Endothelial cell of umbilical vein (primary cell): ENCODE results near the gene VPREB3. TPM values are rescaled to one million over a fixed set of nuclear protein-coding genes. Genes with fewer than 3 reads are reported as not detected.

Source experiments
- BruUV-seq: library from RNA; stranded (reverse); fragments of 400-500 nt; replicated peaks from 2 replicates; lab custom pipeline; 2021; lab: Mats Ljungman, UMichigan
- CTCF ChIA-PET: fragments of 300-600, 350-600 bp; sonication (Branson Sonifier 250); formaldehyde crosslinking; loops from one replicate; lab custom pipeline; 2021; ENCODE audit warnings: antibody characterized with exemption, inconsistent platforms; lab: Charles Lee
- POLR2A ChIA-PET: fragments of 300-600, 350-600 bp; sonication (Branson Sonifier 250); formaldehyde crosslinking; loops from one replicate; lab custom pipeline; 2021; ENCODE audit warnings: antibody characterized with exemption, inconsistent platforms; lab: Charles Lee
- DNase-seq: peaks from one replicate; pipeline ENCODE4 v3.0.0-alpha.2; 2011; ENCODE audit warnings: low read depth, low spot score
- FAIRE-seq: peaks from 2 replicates; lab custom pipeline; 2011; peaks lifted over from hg19 to GRCh38; lab: Jason Lieb, UNC
- H2AFZ ChIP-seq: 2 replicates; pipeline ENCODE4 v1.6.0; 2012; ENCODE audit warnings: low read depth, low read length, control low read depth, inconsistent platforms
- H3K27ac ChIP-seq: 2 replicates; pipeline ENCODE4 v1.5.1; 2011; ENCODE audit warnings: low read depth, mild to moderate bottlenecking, control low read depth, low read length, moderate library complexity; ENCODE audit not compliant: insufficient read depth
- H3K27me3 ChIP-seq, 2 experiments: 2 replicates each; pipeline versions ENCODE4 v1.6.0 to v1.6.1; 2011; ENCODE audit warnings: low read length in 2 of 2, mixed read lengths in 1 of 2; ENCODE audit not compliant: control insufficient read depth in 2 of 2, insufficient read depth in 2 of 2
- H3K36me3 ChIP-seq, 2 experiments: 2 replicates in 1 of 2; 3 replicates in 1 of 2; pipeline ENCODE4 v1.5.1; 2011; ENCODE audit warnings: low read length in 2 of 2, mild to moderate bottlenecking in 1 of 2, moderate library complexity in 1 of 2; ENCODE audit not compliant: control insufficient read depth in 2 of 2, insufficient read depth in 2 of 2; ENCODE audit errors: extremely low read depth in 1 of 2
- H3K4me1 ChIP-seq: 3 replicates; pipeline ENCODE4 v1.5.1; 2011; ENCODE audit warnings: mild to moderate bottlenecking, low read length; ENCODE audit not compliant: control insufficient read depth, insufficient read depth; ENCODE audit errors: extremely low read depth
- H3K4me2 ChIP-seq: 2 replicates; pipeline ENCODE4 v1.6.1; 2011; ENCODE audit warnings: low read length, control low read depth, mixed read lengths; ENCODE audit not compliant: insufficient read depth
- H3K4me3 ChIP-seq, 3 experiments: fragments of 200-600 bp in 1 of 3; sonication (generic), shearing (Covaris generic) in 1 of 3; replicated peaks in 1 of 3; 2 replicates each; pipeline ENCODE4 v1.5.1; 2011 to 2016; ENCODE audit warnings: control low read depth in 3 of 3, low read length in 3 of 3, mild to moderate bottlenecking in 2 of 3, inconsistent platforms in 1 of 3, low read depth in 1 of 3, moderate library complexity in 1 of 3; ENCODE audit not compliant: insufficient read depth in 1 of 3
- H3K79me2 ChIP-seq: 2 replicates; pipeline ENCODE4 v1.6.0; 2012; ENCODE audit warnings: low read length, inconsistent platforms; ENCODE audit not compliant: control insufficient read depth, insufficient read depth
- H3K9ac ChIP-seq: replicated peaks from 2 replicates; pipeline ENCODE3; 2011; ENCODE audit warnings: low read length, control low read depth; ENCODE audit not compliant: insufficient read depth; ENCODE audit errors: extremely low read depth
- H3K9me1 ChIP-seq: replicated peaks from 3 replicates; pipeline ENCODE4 v1.6.0; 2011; ENCODE audit warnings: mild to moderate bottlenecking, low read length; ENCODE audit not compliant: control insufficient read depth, insufficient read depth; ENCODE audit errors: extremely low read depth
- H3K9me3 ChIP-seq: replicated peaks from 2 replicates; pipeline ENCODE4 v1.5.1; 2012; ENCODE audit warnings: low read length, inconsistent platforms; ENCODE audit not compliant: control insufficient read depth, insufficient read depth
- H4K20me1 ChIP-seq: replicated peaks from 2 replicates; pipeline ENCODE3; 2011; ENCODE audit warnings: mild to moderate bottlenecking, low read length; ENCODE audit not compliant: control insufficient read depth, insufficient read depth; ENCODE audit errors: extremely low read depth
- EZH2 ChIP-seq: IDR thresholded peaks from 2 replicates; pipeline ENCODE4 v1.6.1; 2012; ENCODE audit warnings: borderline replicate concordance, low read depth, mild to moderate bottlenecking, moderate library complexity, low read length, inconsistent platforms; ENCODE audit not compliant: severe bottlenecking
- FOS ChIP-seq: IDR thresholded peaks from 2 replicates; pipeline ENCODE4 v1.6.1; 2011; ENCODE audit warnings: mild to moderate bottlenecking, low read length, moderate library complexity, borderline replicate concordance; ENCODE audit not compliant: insufficient read depth
- GATA2 ChIP-seq: IDR thresholded peaks from 2 replicates; pipeline ENCODE4 v1.7.0; 2011; ENCODE audit warnings: low read depth, mild to moderate bottlenecking, moderate library complexity, mixed read lengths, low read length; ENCODE audit not compliant: insufficient read length, insufficient read depth
- JUN ChIP-seq: IDR thresholded peaks from 2 replicates; pipeline ENCODE4 v1.6.1; 2011; ENCODE audit warnings: borderline replicate concordance, low read depth; ENCODE audit not compliant: insufficient read length, insufficient read depth
- MAX ChIP-seq: IDR thresholded peaks from 2 replicates; pipeline ENCODE4 v1.6.1; 2011; ENCODE audit not compliant: insufficient read depth, insufficient read length
- MYC ChIP-seq: IDR thresholded peaks from one replicate; pipeline ENCODE4 v1.6.1; 2011; ENCODE audit warnings: mild to moderate bottlenecking, low read depth, low read length
- POLR2A ChIP-seq: IDR thresholded peaks from 2 replicates; pipeline ENCODE4 v1.6.1; 2012; ENCODE audit warnings: low read depth, mild to moderate bottlenecking, control low read depth, low read length
- POLR2AphosphoS5 ChIP-seq: IDR thresholded peaks from 2 replicates; pipeline ENCODE4 v1.6.1; 2012; ENCODE audit warnings: low read depth, mild to moderate bottlenecking, control low read depth, low read length, moderate library complexity; ENCODE audit not compliant: insufficient read depth
- dilution Hi-C: fragments of 300-500 bp; cut with MboI; formaldehyde crosslinking; loops from one replicate; pipeline ENCODE4 v1.15.0; 2019; ENCODE audit warnings: low sequenced_read_pairs; ENCODE audit not compliant: extremely low pct_ligation_motif_present
- intact Hi-C: fragments of 100-400 bp; cut with micrococcal nuclease; formaldehyde crosslinking; loops from one replicate; pipeline ENCODE4 v1.10.0; 2022
- polyA plus RNA-seq, 4 experiments: library from polyadenylated mRNA; depleted of rRNA in 3 of 4; stranded (reverse) in 3 of 4; unstranded in 1 of 4; fragments of >200 nt; gene quantifications; 2 replicates each; pipeline versions ENCODE4 v1.2.1 to v1.2.3, GENCODE V29; 2011 to 2012; ENCODE audit warnings: missing spikeins in 1 of 4
- total RNA-seq: library from RNA; stranded (reverse); gene quantifications from 2 replicates; pipeline ENCODE4 v1.2.3, GENCODE V29; 2021
- TF ChIP-seq, protein P1 (sequence below), 2 donors: IDR thresholded peaks; 1 replicate in 1 of 2; 2 replicates in 1 of 2; pipeline ENCODE4 v1.5.1; 2011; ENCODE audit warnings: low read length in 2 of 2, mild to moderate bottlenecking in 2 of 2, moderate library complexity in 2 of 2, control low read depth in 1 of 2, inconsistent platforms in 1 of 2, low read depth in 1 of 2; ENCODE audit not compliant: insufficient read depth in 1 of 2; ENCODE audit errors: extremely low read depth in 1 of 2

The VPREB3 gene
- total and polyA plus RNA-seq, 2 donors (not counting 3 experiments of a cell fraction or from before 2014, with no cell fraction given): not detected

DNA sequence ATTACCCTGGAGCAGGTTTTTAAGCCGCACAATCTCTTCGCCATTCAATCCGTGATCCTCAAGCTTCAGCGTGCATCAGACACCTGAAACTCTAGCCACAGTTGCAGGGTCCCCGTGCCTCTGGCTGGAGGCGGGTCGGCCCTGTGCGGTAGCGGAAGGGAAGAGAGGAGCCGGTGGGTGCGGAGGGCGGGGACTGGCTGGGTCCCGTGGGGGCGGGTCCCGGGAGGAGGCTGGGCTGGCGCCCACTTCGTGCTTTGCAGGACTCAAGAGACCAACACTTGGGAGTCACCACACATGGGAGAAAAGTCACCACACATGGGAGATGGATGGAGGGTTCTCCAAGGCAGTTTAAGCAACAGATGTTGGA lies 9.3 kb upstream of the VPREB3 start:
- FAIRE-seq (no peak), DNase-seq (no peak)
- peak overlapping the region in 1 of 3 experiments; percentile 10 for H3K4me3 ChIP-seq
- intact Hi-C loops (no loop called here), dilution Hi-C loops (no loop called here)
- BruUV-seq: no TSS peak
- peak overlapping the region; percentile 12 for H3K4me2 ChIP-seq
- no peak overlapping the region for H3K9ac ChIP-seq
- POLR2A ChIA-PET: no interaction called here
- H4K20me1 ChIP-seq: no peaks in the 10 kb centered on the region
- CTCF ChIA-PET: interaction anchor here (0.6 to 3.8 kb wide), 2 partner anchors 26 to 86 kb away, joined by 3 to 21 read pairs; no protein-coding TSS in a partner anchor
- H3K9me3 ChIP-seq: no peaks in the 10 kb centered on the region
- TF ChIP-seq FOS (no peak), EZH2 (no peak), GATA2 (no peak), POLR2AphosphoS5 (no peak), MYC (no peak), JUN (no peak), POLR2A (no peak), MAX (no peak)
- TF ChIP-seq, protein P1, sequence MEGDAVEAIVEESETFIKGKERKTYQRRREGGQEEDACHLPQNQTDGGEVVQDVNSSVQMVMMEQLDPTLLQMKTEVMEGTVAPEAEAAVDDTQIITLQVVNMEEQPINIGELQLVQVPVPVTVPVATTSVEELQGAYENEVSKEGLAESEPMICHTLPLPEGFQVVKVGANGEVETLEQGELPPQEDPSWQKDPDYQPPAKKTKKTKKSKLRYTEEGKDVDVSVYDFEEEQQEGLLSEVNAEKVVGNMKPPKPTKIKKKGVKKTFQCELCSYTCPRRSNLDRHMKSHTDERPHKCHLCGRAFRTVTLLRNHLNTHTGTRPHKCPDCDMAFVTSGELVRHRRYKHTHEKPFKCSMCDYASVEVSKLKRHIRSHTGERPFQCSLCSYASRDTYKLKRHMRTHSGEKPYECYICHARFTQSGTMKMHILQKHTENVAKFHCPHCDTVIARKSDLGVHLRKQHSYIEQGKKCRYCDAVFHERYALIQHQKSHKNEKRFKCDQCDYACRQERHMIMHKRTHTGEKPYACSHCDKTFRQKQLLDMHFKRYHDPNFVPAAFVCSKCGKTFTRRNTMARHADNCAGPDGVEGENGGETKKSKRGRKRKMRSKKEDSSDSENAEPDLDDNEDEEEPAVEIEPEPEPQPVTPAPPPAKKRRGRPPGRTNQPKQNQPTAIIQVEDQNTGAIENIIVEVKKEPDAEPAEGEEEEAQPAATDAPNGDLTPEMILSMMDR (IDR thresholded peaks at IDR 0.05; ENCODE audit: extremely low read depth in 1 of 2, insufficient read depth in 1 of 2, low read depth in 1 of 2, low read length in 2 of 2): no peak
- H3K4me1 ChIP-seq: peaks cover 20% of the 10 kb centered on the region
- peaks cover 0 to 3% of the 10 kb centered on the region in 2 experiments for H3K36me3 ChIP-seq
- H2AFZ ChIP-seq: no peak overlapping the region
- no peaks in the 10 kb centered on the region for H3K27me3 ChIP-seq
- H3K9me1 ChIP-seq: no peaks in the 10 kb centered on the region
- H3K27ac ChIP-seq: no peak overlapping the region
- peaks cover 2% of the 10 kb centered on the region for H3K79me2 ChIP-seq
